Skeletal muscle satellite cell (primary cell): ENCODE measurements around the gene ADAM8.

Experiments used
- H3K27me3 ChIP-seq: 2 replicates; pipeline ENCODE4 v1.7.0; 2013; ENCODE audit warnings: low read length; ENCODE audit not compliant: control insufficient read depth, insufficient read depth
- H3K36me3 ChIP-seq: 2 replicates; pipeline ENCODE4 v1.7.0; 2013; ENCODE audit warnings: mild to moderate bottlenecking, control low read depth, low read length; ENCODE audit not compliant: insufficient read depth
- H3K4me1 ChIP-seq: 2 replicates; pipeline ENCODE4 v1.7.0; 2013; ENCODE audit warnings: low read length; ENCODE audit not compliant: control insufficient read depth, insufficient read depth
- H3K4me2 ChIP-seq: 2 replicates; pipeline ENCODE4 v1.7.0; 2013; ENCODE audit warnings: mild to moderate bottlenecking, low read length
- H3K4me3 ChIP-seq: 2 replicates; pipeline ENCODE4 v1.7.0; 2013; ENCODE audit warnings: low read length
- H3K9ac ChIP-seq: 2 replicates; pipeline ENCODE4 v1.7.0; 2013; ENCODE audit warnings: mild to moderate bottlenecking, low read depth, low read length, moderate library complexity
- H3K9me3 ChIP-seq: replicated peaks from 2 replicates; pipeline ENCODE4 v1.7.0; 2013; ENCODE audit warnings: mild to moderate bottlenecking, control low read depth, low read length

ADAM8 gene

DNA sequence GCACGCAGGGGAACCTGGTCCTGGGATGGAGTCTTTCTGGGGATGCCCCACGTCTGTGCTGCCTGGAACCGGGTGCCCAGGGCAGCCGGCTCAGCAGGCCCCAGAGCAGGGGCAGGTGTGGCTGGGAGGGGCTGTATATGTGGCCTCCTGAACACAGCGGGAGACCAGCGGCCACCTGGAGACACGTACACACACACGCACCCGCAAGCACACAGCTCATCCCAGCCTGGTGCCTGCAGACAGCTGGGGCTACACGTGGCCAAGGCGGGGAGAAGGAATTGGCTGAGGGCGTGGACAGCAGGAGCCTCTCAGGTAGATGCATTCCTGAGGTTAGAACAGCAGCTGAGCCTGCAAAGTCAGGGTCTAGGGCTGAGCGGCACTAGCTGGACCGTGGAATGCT is 14.0 kb downstream of the ADAM8 start:
- Histone ChIP-seq H3K4me3 (no peak overlapping the region), H3K4me2 (peak overlapping the region; percentile 82), H3K9ac (no peak overlapping the region), H3K9me3 (no peaks in the 10 kb centered on the region), H3K36me3 (no peaks in the 10 kb centered on the region), H3K4me1 (peaks cover 42% of the 10 kb centered on the region), H3K27me3 (no peaks in the 10 kb centered on the region)

DNA sequence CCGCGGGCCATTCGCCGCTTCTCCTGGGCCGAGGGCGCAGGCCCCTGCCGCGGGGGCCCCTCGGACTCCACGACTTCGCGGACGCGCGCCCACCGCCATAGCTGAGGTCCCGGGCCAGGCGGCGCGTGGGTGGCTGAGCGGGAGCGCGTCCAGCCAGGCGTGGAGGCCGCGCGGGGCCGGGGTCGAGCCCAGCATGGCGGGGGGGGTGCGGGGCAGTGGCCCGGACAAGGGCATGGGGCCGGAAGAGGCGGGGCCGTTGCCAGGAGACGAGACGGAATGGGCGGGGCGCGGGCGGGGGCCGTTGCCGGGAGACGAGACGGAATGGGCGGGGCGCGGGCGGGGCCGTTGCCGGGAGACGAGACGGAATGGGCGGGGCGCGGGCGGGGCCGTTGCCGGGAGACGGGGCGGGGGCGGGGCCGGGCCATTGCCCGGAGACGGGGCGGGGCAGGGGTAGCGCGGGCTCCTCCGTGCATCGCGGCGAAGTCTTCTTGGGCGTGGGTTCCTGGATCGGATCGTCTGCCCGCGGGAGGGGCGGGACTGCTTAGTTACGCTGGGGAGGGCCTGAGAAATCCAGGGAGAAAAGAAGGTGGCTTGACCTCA is 14.8 kb downstream of the ADAM8 start:
- Histone ChIP-seq H3K9ac (peak overlapping the region; percentile 77), H3K4me3 (peak overlapping the region; percentile 72), H3K27me3 (no peaks in the 10 kb centered on the region), H3K36me3 (no peaks in the 10 kb centered on the region), H3K4me2 (peak overlapping the region; percentile 82), H3K9me3 (no peaks in the 10 kb centered on the region), H3K4me1 (peaks cover 44% of the 10 kb centered on the region)

DNA sequence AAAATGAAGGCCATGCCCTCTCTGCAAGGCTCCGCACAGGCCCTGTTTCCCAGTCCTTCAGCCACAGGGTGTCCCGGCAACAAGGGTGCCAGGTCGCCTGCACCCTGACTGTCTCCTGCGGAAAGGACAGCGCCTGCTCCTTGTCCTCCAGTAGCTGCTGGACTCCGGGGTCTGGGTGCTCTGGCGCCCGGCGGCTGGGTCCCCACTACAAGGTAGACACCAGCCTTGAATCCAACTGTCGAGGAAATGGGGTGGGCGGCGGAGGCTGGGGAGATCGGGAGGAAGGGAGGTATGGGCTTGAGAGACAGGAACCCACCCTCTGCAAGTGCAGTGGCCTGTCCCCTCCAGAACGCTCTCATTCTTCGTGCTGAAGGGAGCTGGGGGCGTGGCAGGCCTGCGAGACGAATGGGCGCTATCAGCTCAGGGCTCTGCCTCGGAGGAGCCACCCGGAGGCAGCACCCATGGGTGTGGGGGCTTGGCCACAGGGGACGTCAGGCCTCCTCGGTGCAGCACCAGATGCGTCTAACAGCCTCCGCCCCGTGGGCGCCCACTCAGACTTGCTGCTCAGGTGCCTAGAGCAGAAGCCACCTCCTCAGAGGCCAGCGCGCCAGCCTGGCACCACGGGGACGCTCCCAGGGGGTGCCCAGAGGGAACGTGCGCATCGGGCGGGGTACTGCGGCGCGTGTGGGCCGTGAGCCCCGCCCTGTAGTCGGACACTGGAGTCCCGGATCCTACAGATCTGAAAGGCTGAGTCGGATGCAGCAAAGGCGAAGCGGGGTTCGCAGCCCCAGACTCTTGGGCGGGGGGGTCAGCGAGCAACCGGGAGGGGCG is 15.6 kb downstream of the ADAM8 start:
- H3K27me3 ChIP-seq: no peaks in the 10 kb centered on the region
- no peaks in the 10 kb centered on the region for H3K36me3 ChIP-seq
- peak overlapping the region; percentile 80 for H3K4me2 ChIP-seq
- H3K4me1 ChIP-seq: peaks cover 44% of the 10 kb centered on the region
- H3K9me3 ChIP-seq: no peaks in the 10 kb centered on the region
- H3K9ac ChIP-seq: peak overlapping the region; percentile 77
- peak overlapping the region; percentile 72 for H3K4me3 ChIP-seq

DNA sequence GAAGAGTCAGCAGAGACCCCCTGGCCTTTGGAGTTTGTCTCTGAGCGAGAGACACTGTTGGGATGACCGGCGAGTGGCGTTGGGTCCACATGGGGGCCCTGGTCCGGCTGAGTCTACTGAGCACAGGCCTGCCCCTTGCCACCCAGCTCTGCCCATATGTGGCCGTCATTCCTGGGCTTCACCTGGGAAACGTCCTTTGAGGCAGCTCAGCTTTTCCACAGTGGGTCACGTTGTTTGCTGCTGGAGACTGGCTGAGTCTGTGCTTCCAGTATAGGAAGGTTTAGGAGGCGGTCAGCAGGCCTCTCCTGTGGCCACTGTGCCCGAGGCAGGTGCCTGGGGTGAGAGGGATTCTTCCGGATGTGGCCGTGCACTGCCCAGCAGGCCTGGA is 17.1 kb downstream of the ADAM8 start:
- H3K9me3 ChIP-seq: no peaks in the 10 kb centered on the region
- no peaks in the 10 kb centered on the region for H3K27me3 ChIP-seq
- no peak overlapping the region for H3K4me3 ChIP-seq
- peaks cover 44% of the 10 kb centered on the region for H3K4me1 ChIP-seq
- no peaks in the 10 kb centered on the region for H3K36me3 ChIP-seq
- H3K4me2 ChIP-seq: peak overlapping the region; percentile 59
- H3K9ac ChIP-seq: peak overlapping the region; percentile 11

DNA sequence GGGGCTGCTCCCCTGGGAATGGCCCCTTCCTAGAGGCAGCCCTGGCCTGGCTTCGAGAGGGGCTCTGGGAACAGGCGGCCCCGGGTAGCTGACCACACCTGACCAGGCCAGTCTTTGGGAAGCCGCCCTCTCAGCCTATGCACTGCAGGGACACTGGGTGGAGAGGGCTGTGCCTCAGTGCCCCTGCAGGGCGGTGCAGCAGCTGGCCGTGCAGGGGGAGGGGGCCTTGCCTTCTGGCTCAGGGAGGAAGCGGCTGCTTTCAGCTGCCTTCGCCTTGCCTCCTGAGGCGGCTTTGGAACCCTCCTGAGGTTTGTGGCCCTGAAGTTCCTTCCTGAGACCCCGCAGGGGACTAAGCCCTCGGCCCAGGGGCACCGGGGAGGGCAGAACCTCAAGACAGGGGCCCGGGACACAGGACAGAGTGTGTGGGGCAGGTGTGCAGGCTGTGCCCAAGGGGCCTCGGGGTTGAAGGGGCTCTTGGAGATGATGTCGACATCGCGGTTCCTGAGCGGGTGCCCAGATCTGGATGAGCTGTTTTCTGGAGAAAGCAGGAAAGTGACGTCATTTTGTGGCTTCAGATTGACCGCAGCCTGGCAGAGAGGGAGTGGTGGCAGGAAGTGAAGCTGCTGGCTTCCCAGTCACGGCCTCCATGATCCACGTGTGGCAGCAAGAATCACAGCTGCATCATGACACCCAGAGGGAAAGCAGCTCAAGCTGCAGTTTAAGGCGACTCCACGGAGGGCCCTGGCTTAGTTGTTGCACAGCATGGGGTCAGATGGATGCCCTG is 17.7 kb downstream of the ADAM8 start:
- H3K9ac ChIP-seq: peak overlapping the region; percentile 41
- peak overlapping the region; percentile 41 for H3K4me3 ChIP-seq
- H3K36me3 ChIP-seq: no peaks in the 10 kb centered on the region
- H3K27me3 ChIP-seq: no peaks in the 10 kb centered on the region
- peaks cover 44% of the 10 kb centered on the region for H3K4me1 ChIP-seq
- peak overlapping the region; percentile 64 for H3K4me2 ChIP-seq
- no peaks in the 10 kb centered on the region for H3K9me3 ChIP-seq

DNA sequence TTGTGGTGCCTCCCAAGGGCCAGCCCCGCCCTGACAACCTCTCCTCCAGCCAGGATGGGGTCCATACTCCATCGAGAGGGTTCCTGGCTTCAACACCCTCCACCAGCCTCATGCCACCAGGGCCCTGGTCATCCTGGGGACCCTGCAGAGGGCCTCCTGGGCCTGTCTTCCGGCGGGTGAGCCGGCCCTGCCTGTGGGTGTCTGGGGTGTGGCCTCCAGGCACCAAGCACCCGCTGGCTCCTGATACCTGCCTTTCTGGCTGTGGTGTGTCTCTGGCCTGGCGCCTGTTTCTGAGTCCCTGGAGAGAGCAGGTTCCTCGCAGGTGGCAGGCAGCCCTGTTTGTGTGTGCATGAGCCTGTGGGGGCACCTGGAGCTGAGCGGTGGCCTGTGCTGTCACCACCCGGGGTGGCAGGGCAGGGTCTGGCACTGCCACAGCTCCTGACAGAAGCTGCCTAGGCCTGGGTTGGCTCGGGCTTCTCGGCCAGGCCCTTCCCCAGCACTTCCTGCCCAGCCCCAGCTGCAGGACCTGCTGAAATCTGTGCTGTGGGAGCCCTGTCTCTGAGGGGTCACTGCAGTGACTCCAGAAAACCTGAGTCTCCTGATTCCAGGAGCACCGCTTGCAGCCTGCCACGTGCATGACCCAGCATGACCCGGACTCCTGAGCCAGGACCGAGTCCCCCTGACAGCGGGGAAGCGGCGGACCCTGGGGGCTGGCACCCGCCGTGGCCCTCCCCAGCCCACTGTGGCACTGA is 18.4 kb downstream of the ADAM8 start:
- Histone ChIP-seq H3K4me3 (no peak overlapping the region), H3K4me1 (peaks cover 44% of the 10 kb centered on the region)

DNA sequence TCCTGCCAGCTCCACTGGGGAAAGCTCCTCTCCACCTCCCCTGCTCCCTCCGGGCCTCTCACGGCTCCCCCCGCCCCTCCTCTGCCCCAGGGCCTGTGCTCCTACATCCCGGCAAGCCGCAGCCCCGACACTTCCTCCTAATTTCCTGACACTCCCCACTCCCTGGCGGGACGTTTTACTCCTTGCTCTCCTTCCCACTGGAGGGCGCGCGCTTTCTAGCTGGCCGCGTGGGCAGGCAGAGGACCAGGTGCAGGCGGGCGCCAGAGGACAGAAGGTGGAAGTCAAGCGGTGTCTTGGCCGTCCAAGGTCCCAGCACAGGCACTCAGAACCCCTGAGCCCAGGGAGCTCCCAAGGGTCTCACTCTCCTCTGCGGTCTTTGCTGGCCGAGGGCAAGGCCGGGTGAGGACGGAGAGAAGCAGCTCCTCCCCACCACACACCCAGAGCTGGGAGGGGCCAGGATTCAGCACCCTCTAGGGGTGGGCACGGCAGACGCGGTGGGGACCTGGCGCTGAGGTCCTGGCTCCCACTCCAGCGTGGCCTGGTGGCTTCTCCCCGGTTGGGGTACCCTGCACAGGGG is 19.1 kb downstream of the ADAM8 start:
- H3K4me1 ChIP-seq: peaks cover 44% of the 10 kb centered on the region
- no peaks in the 10 kb centered on the region for H3K36me3 ChIP-seq
- no peaks in the 10 kb centered on the region for H3K27me3 ChIP-seq
- H3K4me2 ChIP-seq: no peak overlapping the region
- H3K9ac ChIP-seq: no peak overlapping the region
- H3K4me3 ChIP-seq: no peak overlapping the region
- H3K9me3 ChIP-seq: no peaks in the 10 kb centered on the region

More for the DNA sequence above, 18.4 kb downstream of the ADAM8 start:
- Histone ChIP-seq H3K4me2 (peak overlapping the region; percentile 64), H3K9me3 (no peaks in the 10 kb centered on the region), H3K36me3 (no peaks in the 10 kb centered on the region), H3K27me3 (no peaks in the 10 kb centered on the region), H3K9ac (no peak overlapping the region)

DNA sequence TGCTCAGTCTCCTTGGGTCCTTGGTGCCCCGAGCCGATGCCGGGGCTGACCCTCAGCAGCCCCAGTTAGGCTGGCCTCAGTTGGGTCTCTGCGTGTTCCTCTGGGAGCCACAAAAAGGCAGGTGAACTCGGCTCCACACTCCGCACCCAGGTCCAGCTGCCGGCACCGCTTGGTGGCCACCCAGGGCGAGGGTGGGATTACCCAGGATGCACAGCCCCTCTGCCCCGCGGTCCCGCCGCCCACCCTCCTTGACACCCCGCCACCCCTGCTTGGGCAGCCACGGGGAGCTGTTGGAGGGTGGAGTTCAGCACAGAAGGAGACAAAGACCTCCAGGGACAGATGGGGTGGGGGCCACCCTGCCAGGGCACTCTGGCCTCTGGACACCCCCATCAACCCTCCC is 21.3 kb downstream of the ADAM8 start:
- H3K9ac ChIP-seq: no peak overlapping the region
- peaks cover 27% of the 10 kb centered on the region for H3K4me1 ChIP-seq
- no peak overlapping the region for H3K4me3 ChIP-seq
- peaks cover 6% of the 10 kb centered on the region for H3K27me3 ChIP-seq
- no peaks in the 10 kb centered on the region for H3K36me3 ChIP-seq
- H3K9me3 ChIP-seq: no peaks in the 10 kb centered on the region
- no peak overlapping the region for H3K4me2 ChIP-seq

DNA sequence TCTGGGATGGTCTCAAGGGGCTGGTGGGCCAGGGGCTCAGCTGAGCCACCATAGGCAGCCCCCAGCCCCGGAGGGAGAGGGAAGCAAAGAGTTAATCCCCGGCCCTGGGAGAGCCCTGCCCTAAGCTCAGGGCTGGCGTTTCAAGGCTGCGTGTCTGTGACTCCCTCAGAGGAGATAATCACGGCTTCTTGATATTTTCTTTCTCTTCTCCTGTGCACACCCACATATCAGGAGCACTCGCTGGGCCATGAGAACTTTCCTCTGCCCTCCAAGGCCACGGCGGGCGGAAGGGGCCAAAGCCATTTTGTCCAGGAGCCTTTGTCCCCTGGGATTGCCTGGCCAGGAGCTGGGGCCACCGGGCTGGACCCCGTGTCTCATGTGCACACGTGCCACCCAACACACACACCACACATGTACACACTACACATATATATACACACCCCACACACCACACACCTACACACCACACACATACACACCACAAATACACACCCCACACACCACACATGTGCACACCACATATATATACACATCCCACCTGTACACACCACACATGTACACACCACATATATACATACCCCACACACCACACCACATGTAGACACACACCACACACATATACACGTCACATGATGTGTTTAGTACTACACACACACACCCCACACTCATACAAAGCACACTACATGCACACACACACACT is 22.1 kb downstream of the ADAM8 start:
- Histone ChIP-seq H3K4me1 (peaks cover 19% of the 10 kb centered on the region), H3K4me3 (no peak overlapping the region), H3K9me3 (no peaks in the 10 kb centered on the region), H3K4me2 (no peak overlapping the region), H3K27me3 (peaks cover 10% of the 10 kb centered on the region), H3K9ac (no peak overlapping the region), H3K36me3 (no peaks in the 10 kb centered on the region)

DNA sequence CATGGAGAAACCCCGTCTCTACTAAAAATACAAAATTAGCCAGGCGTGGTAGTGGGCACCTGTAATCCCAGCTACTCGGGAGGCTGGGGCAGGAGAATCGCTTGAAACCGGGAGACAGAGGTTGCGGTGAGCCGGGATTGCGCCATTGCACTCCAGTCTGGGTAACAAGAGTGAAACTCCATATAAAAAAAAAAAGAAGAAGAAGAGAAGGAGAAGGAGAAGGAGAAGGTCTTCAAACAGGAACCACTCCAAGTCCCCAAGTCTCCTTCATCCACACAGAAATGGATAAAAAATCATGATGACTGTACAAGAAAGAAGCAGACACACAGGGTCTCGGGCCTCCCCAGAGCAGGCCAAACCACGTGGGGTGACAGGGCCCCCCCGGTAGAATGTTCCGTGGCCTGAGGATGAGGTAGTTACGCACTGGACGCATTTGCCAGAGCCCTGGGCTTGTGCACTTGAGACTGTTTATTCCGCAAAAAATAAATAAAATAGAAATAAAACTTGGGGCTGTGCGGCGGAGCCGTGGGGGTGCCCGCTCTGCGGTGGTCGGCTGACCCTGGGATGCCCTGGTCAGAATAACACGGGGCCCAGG is 23.2 kb downstream of the ADAM8 start:
- Histone ChIP-seq H3K4me2 (no peak overlapping the region), H3K27me3 (peaks cover 13% of the 10 kb centered on the region), H3K4me1 (peaks cover 10% of the 10 kb centered on the region), H3K36me3 (no peaks in the 10 kb centered on the region), H3K9me3 (no peaks in the 10 kb centered on the region), H3K4me3 (no peak overlapping the region), H3K9ac (no peak overlapping the region)
